Endothelial cell of umbilical vein (primary cell): Measurements from ENCODE around the gene AFDN. TPM values are rescaled to one million over a fixed set of nuclear protein-coding genes. Genes with fewer than 3 reads are reported as not detected.

Source experiments
- BruUV-seq: library from RNA; stranded (reverse); fragments of 400-500 nt; replicated peaks from 2 replicates; lab custom pipeline; 2021; lab: Mats Ljungman, UMichigan
- CTCF ChIA-PET: fragments of 300-600, 350-600 bp; sonication (Branson Sonifier 250); formaldehyde crosslinking; loops from one replicate; lab custom pipeline; 2021; ENCODE audit warnings: antibody characterized with exemption, inconsistent platforms; lab: Charles Lee
- POLR2A ChIA-PET: fragments of 300-600, 350-600 bp; sonication (Branson Sonifier 250); formaldehyde crosslinking; loops from one replicate; lab custom pipeline; 2021; ENCODE audit warnings: antibody characterized with exemption, inconsistent platforms; lab: Charles Lee
- DNase-seq: peaks from one replicate; pipeline ENCODE4 v3.0.0-alpha.2; 2011; ENCODE audit warnings: low read depth, low spot score
- FAIRE-seq: peaks from 2 replicates; lab custom pipeline; 2011; peaks lifted over from hg19 to GRCh38; lab: Jason Lieb, UNC
- H2AFZ ChIP-seq: 2 replicates; pipeline ENCODE4 v1.6.0; 2012; ENCODE audit warnings: low read depth, low read length, control low read depth, inconsistent platforms
- H3K27ac ChIP-seq: 2 replicates; pipeline ENCODE4 v1.5.1; 2011; ENCODE audit warnings: low read depth, mild to moderate bottlenecking, control low read depth, low read length, moderate library complexity; ENCODE audit not compliant: insufficient read depth
- H3K27me3 ChIP-seq, 2 experiments: 2 replicates each; pipeline versions ENCODE4 v1.6.0 to v1.6.1; 2011; ENCODE audit warnings: low read length in 2 of 2, mixed read lengths in 1 of 2; ENCODE audit not compliant: control insufficient read depth in 2 of 2, insufficient read depth in 2 of 2
- H3K36me3 ChIP-seq, 2 experiments: 2 replicates in 1 of 2; 3 replicates in 1 of 2; pipeline ENCODE4 v1.5.1; 2011; ENCODE audit warnings: low read length in 2 of 2, mild to moderate bottlenecking in 1 of 2, moderate library complexity in 1 of 2; ENCODE audit not compliant: control insufficient read depth in 2 of 2, insufficient read depth in 2 of 2; ENCODE audit errors: extremely low read depth in 1 of 2
- H3K4me1 ChIP-seq: 3 replicates; pipeline ENCODE4 v1.5.1; 2011; ENCODE audit warnings: mild to moderate bottlenecking, low read length; ENCODE audit not compliant: control insufficient read depth, insufficient read depth; ENCODE audit errors: extremely low read depth
- H3K4me2 ChIP-seq: 2 replicates; pipeline ENCODE4 v1.6.1; 2011; ENCODE audit warnings: low read length, control low read depth, mixed read lengths; ENCODE audit not compliant: insufficient read depth
- H3K4me3 ChIP-seq, 3 experiments: fragments of 200-600 bp in 1 of 3; sonication (generic), shearing (Covaris generic) in 1 of 3; replicated peaks in 1 of 3; 2 replicates each; pipeline ENCODE4 v1.5.1; 2011 to 2016; ENCODE audit warnings: control low read depth in 3 of 3, low read length in 3 of 3, mild to moderate bottlenecking in 2 of 3, inconsistent platforms in 1 of 3, low read depth in 1 of 3, moderate library complexity in 1 of 3; ENCODE audit not compliant: insufficient read depth in 1 of 3
- H3K79me2 ChIP-seq: 2 replicates; pipeline ENCODE4 v1.6.0; 2012; ENCODE audit warnings: low read length, inconsistent platforms; ENCODE audit not compliant: control insufficient read depth, insufficient read depth
- H3K9ac ChIP-seq: replicated peaks from 2 replicates; pipeline ENCODE3; 2011; ENCODE audit warnings: low read length, control low read depth; ENCODE audit not compliant: insufficient read depth; ENCODE audit errors: extremely low read depth
- H3K9me1 ChIP-seq: replicated peaks from 3 replicates; pipeline ENCODE4 v1.6.0; 2011; ENCODE audit warnings: mild to moderate bottlenecking, low read length; ENCODE audit not compliant: control insufficient read depth, insufficient read depth; ENCODE audit errors: extremely low read depth
- H3K9me3 ChIP-seq: replicated peaks from 2 replicates; pipeline ENCODE4 v1.5.1; 2012; ENCODE audit warnings: low read length, inconsistent platforms; ENCODE audit not compliant: control insufficient read depth, insufficient read depth
- H4K20me1 ChIP-seq: replicated peaks from 2 replicates; pipeline ENCODE3; 2011; ENCODE audit warnings: mild to moderate bottlenecking, low read length; ENCODE audit not compliant: control insufficient read depth, insufficient read depth; ENCODE audit errors: extremely low read depth
- EZH2 ChIP-seq: IDR thresholded peaks from 2 replicates; pipeline ENCODE4 v1.6.1; 2012; ENCODE audit warnings: borderline replicate concordance, low read depth, mild to moderate bottlenecking, moderate library complexity, low read length, inconsistent platforms; ENCODE audit not compliant: severe bottlenecking
- GATA2 ChIP-seq: IDR thresholded peaks from 2 replicates; pipeline ENCODE4 v1.7.0; 2011; ENCODE audit warnings: low read depth, mild to moderate bottlenecking, moderate library complexity, mixed read lengths, low read length; ENCODE audit not compliant: insufficient read length, insufficient read depth
- JUN ChIP-seq: IDR thresholded peaks from 2 replicates; pipeline ENCODE4 v1.6.1; 2011; ENCODE audit warnings: borderline replicate concordance, low read depth; ENCODE audit not compliant: insufficient read length, insufficient read depth
- MYC ChIP-seq: IDR thresholded peaks from one replicate; pipeline ENCODE4 v1.6.1; 2011; ENCODE audit warnings: mild to moderate bottlenecking, low read depth, low read length
- POLR2A ChIP-seq: IDR thresholded peaks from 2 replicates; pipeline ENCODE4 v1.6.1; 2012; ENCODE audit warnings: low read depth, mild to moderate bottlenecking, control low read depth, low read length
- POLR2AphosphoS5 ChIP-seq: IDR thresholded peaks from 2 replicates; pipeline ENCODE4 v1.6.1; 2012; ENCODE audit warnings: low read depth, mild to moderate bottlenecking, control low read depth, low read length, moderate library complexity; ENCODE audit not compliant: insufficient read depth
- dilution Hi-C: fragments of 300-500 bp; cut with MboI; formaldehyde crosslinking; loops from one replicate; pipeline ENCODE4 v1.15.0; 2019; ENCODE audit warnings: low sequenced_read_pairs; ENCODE audit not compliant: extremely low pct_ligation_motif_present
- intact Hi-C: fragments of 100-400 bp; cut with micrococcal nuclease; formaldehyde crosslinking; loops from one replicate; pipeline ENCODE4 v1.10.0; 2022
- polyA plus RNA-seq, 4 experiments: library from polyadenylated mRNA; depleted of rRNA in 3 of 4; stranded (reverse) in 3 of 4; unstranded in 1 of 4; fragments of >200 nt; gene quantifications; 2 replicates each; pipeline versions ENCODE4 v1.2.1 to v1.2.3, GENCODE V29; 2011 to 2012; ENCODE audit warnings: missing spikeins in 1 of 4
- total RNA-seq: library from RNA; stranded (reverse); gene quantifications from 2 replicates; pipeline ENCODE4 v1.2.3, GENCODE V29; 2021
- TF ChIP-seq, protein P1 (sequence below): IDR thresholded peaks from 2 replicates; pipeline ENCODE4 v1.6.1; 2011; ENCODE audit not compliant: insufficient read depth, insufficient read length
- TF ChIP-seq, protein P2 (sequence below), 2 donors: IDR thresholded peaks; 1 replicate in 1 of 2; 2 replicates in 1 of 2; pipeline ENCODE4 v1.5.1; 2011; ENCODE audit warnings: low read length in 2 of 2, mild to moderate bottlenecking in 2 of 2, moderate library complexity in 2 of 2, control low read depth in 1 of 2, inconsistent platforms in 1 of 2, low read depth in 1 of 2; ENCODE audit not compliant: insufficient read depth in 1 of 2; ENCODE audit errors: extremely low read depth in 1 of 2

AFDN gene
- total and polyA plus RNA-seq, 2 donors (not counting 3 experiments of a cell fraction or from before 2014, with no cell fraction given), result 31.0 to 134 TPM

DNA sequence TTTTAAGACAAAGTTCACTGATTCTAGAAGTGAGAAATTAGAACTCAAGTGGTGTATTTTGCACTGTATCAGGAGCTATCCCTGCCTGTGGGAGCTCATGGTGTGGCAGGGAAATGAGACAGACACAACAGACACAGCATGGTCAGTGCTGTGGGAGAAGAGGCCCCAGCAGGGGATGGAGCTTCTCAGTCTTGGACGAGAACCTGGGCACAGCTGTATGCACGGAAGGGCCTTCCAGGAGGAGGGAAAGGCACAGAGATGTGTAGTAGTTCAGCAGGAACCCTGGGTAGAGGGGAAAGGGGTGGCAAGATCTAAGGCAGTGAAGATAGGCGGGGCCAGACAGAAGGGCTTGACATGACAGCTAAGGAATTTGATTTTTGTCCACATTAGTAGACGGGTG is 122.0 kb downstream of the AFDN start:
- no peaks in the 10 kb centered on the region for H3K79me2 ChIP-seq
- FAIRE-seq (no peak), DNase-seq (no peak)
- no peak overlapping the region for H3K9ac ChIP-seq
- H3K4me2 ChIP-seq, result no peak overlapping the region
- H3K27me3 ChIP-seq, result no peaks in the 10 kb centered on the region
- no peak overlapping the region for H3K4me3 ChIP-seq
- H4K20me1 ChIP-seq, result no peaks in the 10 kb centered on the region
- TF ChIP-seq JUN (no peak), POLR2A (no peak), MYC (no peak), EZH2 (no peak), GATA2 (no peak), POLR2AphosphoS5 (no peak)
- TF ChIP-seq, protein P1, sequence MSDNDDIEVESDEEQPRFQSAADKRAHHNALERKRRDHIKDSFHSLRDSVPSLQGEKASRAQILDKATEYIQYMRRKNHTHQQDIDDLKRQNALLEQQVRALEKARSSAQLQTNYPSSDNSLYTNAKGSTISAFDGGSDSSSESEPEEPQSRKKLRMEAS, result no peak
- TF ChIP-seq, protein P2, sequence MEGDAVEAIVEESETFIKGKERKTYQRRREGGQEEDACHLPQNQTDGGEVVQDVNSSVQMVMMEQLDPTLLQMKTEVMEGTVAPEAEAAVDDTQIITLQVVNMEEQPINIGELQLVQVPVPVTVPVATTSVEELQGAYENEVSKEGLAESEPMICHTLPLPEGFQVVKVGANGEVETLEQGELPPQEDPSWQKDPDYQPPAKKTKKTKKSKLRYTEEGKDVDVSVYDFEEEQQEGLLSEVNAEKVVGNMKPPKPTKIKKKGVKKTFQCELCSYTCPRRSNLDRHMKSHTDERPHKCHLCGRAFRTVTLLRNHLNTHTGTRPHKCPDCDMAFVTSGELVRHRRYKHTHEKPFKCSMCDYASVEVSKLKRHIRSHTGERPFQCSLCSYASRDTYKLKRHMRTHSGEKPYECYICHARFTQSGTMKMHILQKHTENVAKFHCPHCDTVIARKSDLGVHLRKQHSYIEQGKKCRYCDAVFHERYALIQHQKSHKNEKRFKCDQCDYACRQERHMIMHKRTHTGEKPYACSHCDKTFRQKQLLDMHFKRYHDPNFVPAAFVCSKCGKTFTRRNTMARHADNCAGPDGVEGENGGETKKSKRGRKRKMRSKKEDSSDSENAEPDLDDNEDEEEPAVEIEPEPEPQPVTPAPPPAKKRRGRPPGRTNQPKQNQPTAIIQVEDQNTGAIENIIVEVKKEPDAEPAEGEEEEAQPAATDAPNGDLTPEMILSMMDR (IDR thresholded peaks at IDR 0.05; ENCODE audit: extremely low read depth in 1 of 2, insufficient read depth in 1 of 2, low read depth in 1 of 2, low read length in 2 of 2), result no peak
- no peaks in the 10 kb centered on the region for H3K9me1 ChIP-seq
- peaks cover 23 to 34% of the 10 kb centered on the region in 2 experiments for H3K36me3 ChIP-seq
- no peak overlapping the region for H2AFZ ChIP-seq
- ChIA-PET CTCF (no interaction called here), POLR2A (no interaction called here)
- dilution Hi-C loops, result no loop called here
- BruUV-seq, result no TSS peak
- intact Hi-C loops, result no loop called here
- no peak overlapping the region for H3K27ac ChIP-seq
- H3K4me1 ChIP-seq, result no peaks in the 10 kb centered on the region
- H3K9me3 ChIP-seq, result no peaks in the 10 kb centered on the region
